Bone marrow (tissue), 2 donors: ENCODE data around the gene FTO.
A peak's percentile ranks its signal among the peaks of the same experiment; 100 is the strongest.

Experiments
- DNase-seq, 2 donors: peaks; one replicate each; lab custom pipeline; 2025; lab: John Stamatoyannopoulos, UW

The FTO gene

DNA sequence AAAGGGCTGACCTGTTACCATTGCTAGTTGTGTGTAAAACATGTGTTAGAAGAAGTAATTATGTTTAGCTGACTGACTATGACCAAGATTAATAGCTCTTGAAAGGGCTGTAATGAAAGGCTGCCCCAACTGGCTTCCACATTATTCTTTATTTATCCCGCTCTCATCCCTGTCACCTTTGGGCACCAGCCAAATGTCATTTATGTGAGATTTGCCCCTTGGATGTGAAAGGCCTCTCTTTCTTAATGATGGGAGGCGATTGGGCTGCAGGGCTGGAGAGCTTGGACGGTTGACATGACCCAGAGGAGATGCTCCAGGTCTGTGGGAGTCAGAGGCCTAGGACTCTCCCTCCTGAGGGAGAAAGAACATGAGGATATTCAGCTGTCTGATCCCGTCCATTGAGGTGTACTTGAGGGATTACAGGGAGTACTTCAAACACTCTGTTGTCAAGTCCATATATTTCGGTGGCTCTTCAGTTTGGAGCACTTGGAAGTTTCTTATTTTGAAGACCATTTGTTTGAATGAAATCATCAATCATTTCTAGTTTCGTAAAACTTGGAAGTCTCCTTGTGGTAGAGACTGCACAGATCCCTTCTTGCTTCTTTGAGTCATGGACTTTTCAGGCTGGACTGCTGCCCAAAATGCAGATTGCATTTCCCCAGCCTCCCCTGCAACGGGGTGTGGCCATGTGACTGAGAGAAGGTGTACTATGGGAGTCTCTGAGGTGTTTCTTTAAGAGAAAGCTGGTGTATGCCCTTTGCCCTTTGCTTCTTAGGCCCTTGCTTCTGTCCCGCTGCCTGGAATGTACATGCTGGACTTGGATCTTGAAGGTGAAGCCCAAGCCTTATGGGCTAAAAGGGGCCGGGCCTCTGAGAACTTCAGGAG lies 51.3 kb downstream of the FTO start:
- DNase-seq, result no peak

DNA sequence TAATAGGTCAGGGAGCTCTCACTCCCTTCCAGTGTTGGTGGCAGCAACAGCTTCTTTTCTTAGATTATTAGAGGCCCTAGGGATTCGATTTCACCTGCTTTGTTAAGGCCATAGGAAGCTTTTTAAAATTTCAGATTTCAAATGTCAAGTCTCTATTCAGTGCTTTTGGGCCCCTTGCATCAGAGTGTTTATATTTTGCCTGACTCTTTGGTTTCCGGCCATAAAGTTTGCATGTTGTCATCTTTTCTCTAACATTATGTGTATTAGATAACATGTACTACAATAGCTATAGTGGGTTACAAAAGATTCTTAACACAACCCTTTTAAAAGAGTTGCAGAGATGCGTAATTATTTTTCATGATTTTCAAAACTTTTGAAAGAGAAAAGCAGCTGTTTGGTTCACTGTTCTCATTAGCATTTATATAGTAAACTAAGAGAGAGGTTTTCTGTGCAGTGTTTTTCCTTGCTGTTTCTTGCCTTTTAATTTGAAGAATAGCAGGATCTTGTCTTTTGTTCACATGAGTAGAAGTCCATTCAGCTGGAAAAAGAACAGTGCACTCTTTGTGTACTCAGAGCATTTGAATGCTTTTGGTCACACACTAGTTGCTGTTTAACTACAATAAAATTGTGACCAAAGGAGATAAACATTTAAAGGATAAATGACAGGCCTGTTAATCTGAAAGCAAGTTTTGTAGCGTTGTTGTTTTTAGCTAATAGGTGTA lies 52.5 kb downstream of the FTO start:
- DNase-seq, result no peak

DNA sequence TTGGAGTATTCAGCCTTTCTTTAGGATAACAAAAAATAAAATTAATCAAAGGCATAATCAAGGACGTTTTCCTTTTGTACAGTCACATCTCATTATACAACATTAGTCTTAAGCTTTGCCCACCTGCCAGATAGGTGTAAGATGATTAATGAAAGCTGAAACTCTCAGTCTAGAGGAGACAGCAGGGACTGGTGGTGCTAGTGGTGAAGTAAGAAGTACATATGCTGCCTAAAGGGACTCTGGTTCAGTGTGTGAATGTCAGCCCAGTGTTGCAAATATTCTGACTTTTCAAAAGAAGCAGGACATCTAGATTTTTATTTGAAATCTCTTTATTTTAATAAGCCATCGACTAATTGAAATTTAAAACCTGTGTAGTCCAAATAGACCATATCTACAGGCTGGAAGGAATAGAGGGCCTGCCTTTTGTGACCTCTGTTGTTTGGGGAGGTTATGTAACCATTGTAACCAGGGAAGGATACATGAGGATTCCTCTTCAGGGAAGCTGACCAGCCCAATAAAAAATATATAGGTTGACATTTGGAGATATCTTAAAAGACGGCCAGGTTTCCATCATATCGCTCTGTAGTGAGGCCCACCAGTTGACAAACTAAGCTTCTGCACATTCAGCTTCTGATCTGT lies 54.1 kb downstream of the FTO start:
- DNase-seq, result no peak

DNA sequence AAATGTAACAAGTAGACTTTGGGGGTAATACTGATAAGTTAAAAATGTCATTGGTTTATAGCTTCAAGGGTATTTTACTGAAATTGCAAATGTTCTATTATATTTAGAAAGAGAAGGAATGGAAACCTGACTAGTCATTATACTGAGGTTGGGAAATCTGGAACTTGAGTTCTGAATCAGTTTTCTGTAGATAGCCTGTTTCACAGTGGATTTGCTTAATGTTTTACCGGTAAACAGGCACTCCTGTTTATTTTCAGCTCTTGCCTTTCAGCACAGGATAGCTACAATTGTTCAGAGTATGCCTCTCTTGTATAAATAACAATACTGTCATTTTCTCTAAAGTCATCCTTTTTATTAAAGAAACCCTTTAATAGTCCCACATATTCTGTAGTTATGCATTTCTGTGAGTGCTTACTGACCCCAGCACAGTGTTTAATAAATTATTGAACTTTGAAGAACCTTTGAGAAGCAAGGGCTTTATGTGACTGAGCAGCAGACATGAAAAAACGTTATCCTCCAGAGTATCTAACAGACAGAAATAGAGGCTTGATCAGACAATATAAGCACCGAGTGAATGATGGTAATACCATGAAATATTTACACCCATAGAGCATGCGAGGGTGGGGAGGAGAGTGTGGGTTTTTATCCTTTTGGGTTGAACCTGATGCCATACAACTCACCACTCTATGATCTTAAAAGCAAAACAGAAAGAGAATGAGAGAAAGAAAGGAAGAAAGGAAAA lies 58.2 kb downstream of the FTO start:
- DNase-seq, result no peak

DNA sequence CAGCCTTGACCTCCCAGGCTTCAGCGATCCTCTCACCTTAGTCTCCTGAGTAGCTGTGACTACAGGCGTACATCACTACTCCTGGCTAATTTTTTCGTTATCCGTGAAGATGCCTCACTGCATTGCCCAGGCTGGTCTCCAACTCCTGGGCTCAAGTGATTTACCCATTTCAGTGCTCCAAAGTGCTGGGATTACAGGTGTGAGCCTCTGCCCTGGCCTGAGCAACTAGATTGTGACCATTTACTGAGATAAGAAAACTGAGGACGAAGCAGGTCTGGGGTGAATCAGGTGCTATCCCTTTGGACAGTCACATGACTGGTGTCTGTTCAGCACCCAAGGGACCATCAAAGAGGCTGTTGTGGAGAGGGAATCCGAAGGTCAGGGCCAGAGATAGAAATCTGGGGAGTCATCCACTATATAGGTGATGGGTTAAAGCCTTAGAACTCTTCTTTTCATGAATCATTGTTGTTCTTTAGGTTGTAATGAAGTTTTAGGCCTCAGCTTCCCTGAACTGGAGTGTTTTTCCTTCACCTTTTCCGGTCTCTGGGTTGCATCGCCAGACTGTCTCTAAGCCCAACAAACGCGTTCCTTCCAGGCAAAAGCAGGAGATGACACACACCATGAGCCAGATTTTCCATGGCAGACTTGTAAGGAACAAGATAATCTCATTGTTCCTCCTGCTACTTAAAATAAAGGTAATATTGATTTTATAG lies 62.5 kb downstream of the FTO start:
- DNase-seq, result no peak

DNA sequence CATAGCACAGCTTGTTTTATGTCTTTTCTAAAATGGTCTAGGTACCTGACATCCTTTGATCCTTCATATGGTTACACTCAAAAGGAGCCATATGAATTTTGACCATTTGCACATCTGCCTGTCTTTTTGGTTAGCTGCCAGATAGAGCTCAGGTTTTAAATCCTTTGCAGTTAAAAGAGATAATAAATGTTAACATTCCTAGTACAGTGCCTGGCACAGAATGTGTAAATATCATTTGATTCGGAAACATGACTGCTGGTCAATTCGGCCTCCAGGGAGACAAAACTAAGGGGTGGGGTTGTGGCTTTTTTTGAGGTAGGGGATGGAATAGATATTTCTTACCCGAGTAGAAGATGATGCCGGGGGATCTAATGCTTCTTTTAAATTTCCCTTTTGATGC lies 64.2 kb downstream of the FTO start:
- DNase-seq, result no peak

DNA sequence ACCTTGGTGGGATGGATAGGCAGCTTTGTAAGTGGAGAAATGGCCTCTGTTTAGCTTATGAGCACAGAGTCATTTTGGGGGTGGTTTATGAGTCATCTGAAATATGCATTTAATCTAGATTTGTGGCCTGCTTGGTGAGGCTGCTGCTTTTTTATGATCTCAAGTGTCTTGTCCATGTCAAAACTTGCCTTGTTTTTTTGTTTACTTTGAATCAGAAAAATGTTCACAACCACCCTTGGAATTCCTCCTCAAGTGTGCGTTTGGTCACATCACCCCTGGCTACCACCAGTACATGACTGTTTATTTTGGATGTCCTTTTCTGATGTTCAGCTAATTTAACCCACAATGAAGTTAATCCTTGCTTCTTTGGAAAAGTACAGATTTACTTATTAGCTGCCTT lies 64.6 kb downstream of the FTO start:
- no peak for DNase-seq

DNA sequence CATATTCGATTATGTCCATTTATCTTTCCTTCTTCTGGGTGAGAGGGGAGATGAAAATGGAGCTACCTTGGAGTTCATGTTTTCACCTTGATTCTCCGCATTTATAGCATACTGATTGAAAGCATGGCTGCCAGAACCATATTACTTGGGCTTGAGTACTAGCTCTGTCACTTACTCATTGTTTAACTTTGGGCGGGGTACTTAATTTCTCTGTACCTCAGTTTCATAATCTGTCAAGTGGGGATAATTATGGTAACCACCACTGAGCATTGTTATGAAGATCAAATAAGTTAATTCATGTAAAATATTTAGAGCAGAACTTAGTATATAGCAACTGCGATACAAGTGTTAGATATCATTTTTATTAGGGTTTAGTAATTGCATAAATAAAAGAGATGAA lies 65.2 kb downstream of the FTO start:
- DNase-seq, result no peak

DNA sequence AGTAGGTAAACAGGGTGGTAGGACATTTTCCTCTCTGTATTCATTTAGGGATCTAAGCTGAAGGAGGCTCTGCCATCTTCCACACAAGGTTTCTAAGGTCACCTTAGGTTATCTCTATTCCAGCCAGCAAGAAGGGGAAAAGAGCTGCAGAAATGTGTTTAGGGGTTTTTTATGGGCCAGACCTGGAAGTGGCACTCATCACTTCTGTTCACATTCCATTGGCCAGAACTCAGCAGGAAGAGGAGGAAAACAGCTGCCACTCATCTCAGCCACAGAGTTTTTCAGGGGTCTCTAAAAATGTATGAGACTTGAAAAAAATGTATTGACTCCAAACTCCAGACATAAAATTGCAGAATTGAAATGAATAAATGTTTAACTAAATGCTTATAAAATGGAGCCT lies 65.8 kb downstream of the FTO start:
- DNase-seq, result no peak

DNA sequence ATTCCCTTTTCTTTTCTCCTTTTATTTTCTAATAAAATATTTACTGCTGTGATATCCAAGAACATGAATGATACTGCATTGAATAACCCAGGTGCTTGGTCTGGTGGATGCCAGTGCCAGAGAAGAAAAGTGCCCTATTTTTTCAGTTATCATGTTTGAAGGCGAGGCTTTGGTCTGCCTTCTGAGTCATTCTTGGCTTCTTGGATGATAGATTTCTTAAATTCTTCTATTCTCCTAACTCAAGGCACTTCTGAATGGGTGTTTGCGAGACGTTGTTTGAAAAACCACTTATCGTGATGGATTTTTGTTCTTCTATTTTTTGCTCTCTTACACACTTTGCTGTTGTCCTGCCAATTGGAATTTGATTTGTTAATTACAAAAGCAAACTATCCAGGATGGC lies 66.7 kb downstream of the FTO start:
- DNase-seq, result no peak

DNA sequence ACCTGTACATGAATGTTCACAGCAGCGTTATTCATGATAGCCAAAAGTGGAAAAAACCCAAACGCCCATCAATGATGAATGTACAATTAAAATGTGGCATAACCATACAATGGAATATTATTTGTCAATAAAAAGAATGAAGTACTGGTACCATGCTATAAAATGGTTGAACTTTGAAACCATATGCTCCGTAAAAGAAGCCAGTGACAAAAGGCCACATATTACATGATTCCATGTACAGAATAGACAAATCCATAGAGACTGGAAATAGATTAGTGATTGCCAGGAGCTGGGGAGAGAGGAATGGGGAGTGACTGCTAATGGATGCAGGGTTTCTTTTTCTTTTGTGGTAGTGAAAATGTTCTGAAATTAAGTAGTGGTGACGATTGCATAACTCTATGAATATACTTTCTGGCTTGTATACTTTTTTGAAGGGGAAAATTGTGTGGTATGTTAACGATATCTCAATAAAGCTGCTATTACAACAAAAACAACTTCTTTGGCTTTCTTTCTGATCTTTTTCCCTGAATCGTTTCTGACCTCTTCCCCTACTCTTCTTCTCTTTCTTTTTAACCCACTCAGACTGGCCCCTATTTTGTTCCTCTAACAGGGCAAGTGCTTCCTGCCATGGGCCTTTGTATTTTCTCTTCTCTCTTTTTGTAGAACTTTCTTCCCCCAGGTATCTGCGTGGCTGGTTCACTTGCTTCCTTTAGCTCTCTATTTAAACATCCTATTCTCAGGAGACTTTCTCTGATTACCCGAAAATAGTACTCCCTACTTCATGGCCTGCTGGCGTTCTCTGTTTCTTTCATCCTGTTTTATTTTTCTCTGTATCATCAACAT lies 67.9 kb downstream of the FTO start:
- no peak for DNase-seq

DNA sequence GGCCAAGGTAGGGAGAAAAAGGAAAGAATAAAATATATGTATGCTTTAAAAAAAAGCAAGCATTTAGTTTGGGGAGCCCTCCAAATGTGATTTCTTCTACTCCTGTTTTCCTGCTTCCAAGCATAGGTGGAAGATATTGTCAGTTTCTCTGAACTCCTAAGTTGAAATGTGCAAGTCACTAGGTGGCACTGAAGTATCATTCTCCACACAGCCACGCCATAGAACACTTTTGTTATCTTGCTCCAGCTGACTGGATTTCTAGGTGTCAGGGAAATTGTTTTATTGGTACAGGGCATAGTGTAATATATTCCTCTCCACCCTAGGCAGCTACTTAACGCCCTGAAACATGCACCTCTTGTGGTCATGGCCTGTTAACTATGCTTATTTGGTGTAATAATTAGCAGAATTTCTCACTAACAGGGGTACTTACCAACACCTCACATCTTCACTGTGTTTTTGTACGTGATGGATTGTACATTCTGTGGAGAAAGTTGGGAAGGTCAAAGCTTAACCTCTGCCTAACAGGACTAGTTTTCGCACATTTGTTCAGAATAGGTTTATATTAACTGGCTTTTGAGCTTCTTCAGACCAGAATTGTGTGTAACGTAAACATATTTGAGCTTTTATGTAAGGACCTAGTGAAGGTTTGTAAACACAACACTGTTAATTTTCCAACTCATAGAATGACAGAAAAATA lies 69.3 kb downstream of the FTO start:
- DNase-seq, result peak in 1 of 2 donors; percentile 35

DNA sequence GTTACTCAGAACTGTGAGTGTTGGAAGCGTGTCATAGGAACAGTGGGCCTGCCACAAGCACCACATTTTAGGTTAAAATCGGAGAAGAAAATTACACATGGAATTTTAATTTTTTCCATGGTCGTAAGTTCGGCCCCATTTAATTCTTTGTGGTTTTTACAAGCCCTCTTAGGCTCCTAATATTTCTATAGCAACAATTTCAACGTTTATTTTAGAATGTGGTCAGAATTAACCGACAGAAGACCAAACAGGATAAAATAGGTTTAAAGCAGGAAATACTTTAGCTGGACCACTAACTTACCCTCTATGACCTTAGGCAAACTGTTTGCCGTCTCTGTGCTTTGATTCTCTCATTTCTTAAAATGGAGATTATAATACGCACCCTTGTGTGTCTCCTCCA lies 69.9 kb downstream of the FTO start:
- no peak for DNase-seq

DNA sequence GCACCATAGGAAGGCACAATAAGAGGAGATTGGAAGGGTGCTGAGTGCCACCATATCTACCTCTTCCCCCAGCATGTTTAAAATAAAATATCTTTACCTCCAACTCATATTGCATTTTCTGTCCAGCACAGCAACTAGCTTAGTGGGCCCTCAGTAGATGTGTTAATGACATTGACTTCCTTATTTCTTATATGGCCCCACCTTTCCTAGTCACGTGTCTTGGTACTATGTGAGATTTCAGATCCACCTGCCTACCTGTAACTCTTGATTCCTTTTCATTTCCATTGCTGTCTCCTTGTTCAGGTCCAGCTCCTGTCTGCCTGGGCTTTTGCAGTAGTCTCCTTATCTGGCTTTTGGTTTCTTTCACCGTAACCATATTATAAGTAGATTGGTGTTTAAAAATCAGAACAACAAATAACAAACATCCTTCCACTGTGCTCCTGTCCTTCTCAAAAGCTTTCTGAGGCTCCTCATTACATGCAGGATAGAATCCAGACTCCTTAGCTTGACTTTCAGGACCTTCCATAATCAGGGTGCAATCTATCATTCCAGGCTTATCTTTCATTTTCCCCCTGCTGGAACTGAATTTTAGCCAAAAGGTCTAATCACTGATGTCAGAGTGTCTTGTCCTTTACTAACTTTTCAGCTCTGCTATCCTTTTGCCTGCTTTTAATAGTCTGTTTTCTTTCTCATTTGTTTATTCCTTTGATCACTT lies 71.3 kb downstream of the FTO start:
- DNase-seq, result no peak

DNA sequence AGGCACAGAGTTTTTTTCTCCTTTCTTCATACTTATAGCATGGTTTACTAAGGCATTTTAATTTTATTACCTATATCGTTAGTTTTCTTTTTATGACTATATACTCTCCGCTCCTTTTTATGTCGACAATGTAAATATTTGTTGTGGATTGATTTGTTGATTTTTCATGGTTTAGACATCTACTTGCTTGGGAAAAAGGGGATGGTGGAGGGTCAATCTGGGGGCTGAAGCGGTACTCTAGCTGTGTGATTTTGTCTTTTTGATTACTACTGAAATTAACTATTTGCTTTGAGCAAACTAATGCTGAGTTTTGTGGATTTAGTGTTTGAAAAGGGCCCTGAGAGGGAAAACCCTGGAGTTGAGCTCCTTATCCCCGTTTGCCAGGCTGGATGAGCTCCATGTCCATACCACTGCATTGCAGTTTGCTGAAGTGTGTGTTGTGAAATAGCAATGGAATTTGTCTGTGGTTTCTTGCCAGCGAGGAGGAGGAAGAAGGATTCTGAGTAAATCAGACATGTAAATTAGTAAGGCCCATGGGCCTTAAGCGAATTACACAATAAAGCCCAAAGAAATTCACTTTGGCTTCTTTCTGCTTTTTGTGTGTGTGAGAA lies 72.0 kb downstream of the FTO start:
- DNase-seq, result no peak

DNA sequence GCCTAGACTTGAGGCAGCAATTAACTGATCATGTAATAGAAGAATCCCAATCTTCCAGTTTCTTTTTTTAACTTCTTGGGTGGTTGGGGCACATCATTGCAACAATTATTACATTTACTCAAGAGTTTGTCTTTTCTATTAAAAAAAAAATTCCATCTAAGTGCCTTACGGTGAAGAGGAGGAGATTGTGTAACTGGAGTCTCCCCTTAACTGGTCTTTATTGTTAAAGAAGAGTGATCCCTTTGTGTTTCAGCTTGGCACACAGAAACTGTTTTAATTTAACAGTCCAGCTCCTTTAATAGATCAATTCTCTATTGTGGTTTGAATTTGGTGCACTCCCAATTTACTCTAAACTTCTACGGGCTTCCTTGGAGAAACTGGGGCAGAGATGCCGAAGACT lies 75.2 kb downstream of the FTO start:
- DNase-seq, result no peak

DNA sequence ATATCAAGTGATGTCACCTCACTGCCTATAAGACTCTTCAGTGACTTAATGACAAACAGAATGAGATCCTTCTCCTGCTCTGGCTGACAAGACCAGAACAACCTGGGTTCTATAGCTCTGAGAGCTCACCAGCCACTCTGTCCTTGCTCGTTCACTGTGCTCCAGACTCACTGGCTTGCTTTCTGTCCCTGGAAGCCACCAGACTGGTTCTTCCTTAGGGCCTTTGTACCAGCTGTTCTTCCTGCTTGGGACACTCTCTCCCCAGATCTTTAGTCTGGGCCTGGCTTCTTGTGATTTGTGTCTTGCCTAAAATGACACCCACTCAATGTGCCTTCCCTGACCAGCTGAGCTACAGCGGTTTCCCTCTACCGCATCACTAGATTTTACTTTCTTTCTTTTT lies 76.1 kb downstream of the FTO start:
- no peak for DNase-seq

DNA sequence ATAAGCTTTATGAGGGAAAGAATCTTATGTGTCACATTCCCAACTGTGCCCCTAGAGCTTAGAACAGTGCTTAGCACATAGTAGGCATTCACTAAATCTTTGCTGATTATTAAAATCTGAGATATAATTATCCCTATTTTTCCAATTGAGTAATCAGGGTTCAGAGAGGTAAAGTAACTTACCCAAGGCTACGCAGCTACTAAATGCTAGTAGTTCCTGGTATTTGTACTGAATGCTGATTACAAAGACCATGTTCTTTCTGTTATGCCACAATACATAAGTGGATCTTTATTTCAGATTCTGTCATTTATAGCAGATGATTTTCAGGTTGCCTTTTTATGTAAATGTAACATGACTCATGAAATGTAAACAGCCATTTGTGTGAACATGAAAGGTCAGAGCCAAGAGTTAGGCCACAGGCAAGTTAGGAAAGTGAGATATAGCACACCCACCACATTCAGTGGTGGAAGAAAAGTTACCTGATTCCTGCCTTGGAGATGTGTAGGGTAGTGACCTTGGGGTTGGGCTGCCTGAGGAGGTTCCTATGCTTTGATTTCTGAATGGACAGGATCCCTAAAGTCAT lies 77.2 kb downstream of the FTO start:
- DNase-seq, result no peak

DNA sequence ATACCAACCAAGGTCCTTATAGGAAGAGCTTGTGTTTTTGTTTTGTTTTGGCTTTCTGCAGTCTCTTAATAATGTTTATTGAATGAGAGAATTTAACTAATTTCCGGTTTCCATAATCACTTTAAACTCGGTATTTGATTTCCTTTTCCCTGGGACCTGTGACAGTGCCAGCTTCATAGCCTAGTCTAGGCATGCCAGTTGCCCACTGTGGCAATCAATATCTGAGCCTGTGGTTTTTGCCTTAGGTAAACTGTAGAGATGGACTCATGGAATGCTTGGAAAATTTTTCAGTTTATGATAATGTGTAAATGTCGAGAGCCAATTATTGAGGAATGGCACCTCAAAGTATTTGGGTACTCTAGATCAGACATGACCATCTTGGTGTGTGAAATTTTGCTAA lies 78.2 kb downstream of the FTO start:
- no peak for DNase-seq
